Hepatocyte (in vitro differentiated cells): Measurements from ENCODE around the gene RBM27.

Experiments
- EZH2 ChIP-seq: fragments of 200-600 bp; sonication (generic); IDR thresholded peaks from 2 replicates; pipeline ENCODE4 v1.6.1; 2016; ENCODE audit warnings: antibody characterized with exemption, mild to moderate bottlenecking, borderline replicate concordance
- EZH2phosphoT487 ChIP-seq: fragments of 200-600 bp; sonication (generic); IDR thresholded peaks from one replicate; pipeline ENCODE4 v1.6.1; 2018; ENCODE audit warnings: antibody characterized with exemption, mild to moderate bottlenecking, low read depth, moderate library complexity; ENCODE audit not compliant: unreplicated experiment, severe bottlenecking

- TF ChIP-seq EZH2phosphoT487 = no peak
- no peak for TF ChIP-seq EZH2
Observed at GRCh38 chr5:146165903-146166302, 37.5 kb upstream of the RBM27 start.
